Stimulated activated CD8-positive, alpha-beta memory T cell treated with anti-CD3 and anti-CD28 coated beads, Interleukin-2, amount 100 ng/mL, for 1 hour (primary cell): ENCODE measurements around the gene AATF.

Experiments used
- DNase-seq, 2 donors: peaks; one replicate each; pipeline ENCODE4 v3.0.0-alpha.2; 2020; ENCODE audit warnings: low read depth in 2 of 2

Gene AATF

GRCh38 chr17:37081287-37081686 is 132.5 kb downstream of the AATF start:
- DNase-seq, result no peak

GRCh38 chr17:37082311-37082860 is 133.6 kb downstream of the AATF start:
- no peak for DNase-seq

DNA sequence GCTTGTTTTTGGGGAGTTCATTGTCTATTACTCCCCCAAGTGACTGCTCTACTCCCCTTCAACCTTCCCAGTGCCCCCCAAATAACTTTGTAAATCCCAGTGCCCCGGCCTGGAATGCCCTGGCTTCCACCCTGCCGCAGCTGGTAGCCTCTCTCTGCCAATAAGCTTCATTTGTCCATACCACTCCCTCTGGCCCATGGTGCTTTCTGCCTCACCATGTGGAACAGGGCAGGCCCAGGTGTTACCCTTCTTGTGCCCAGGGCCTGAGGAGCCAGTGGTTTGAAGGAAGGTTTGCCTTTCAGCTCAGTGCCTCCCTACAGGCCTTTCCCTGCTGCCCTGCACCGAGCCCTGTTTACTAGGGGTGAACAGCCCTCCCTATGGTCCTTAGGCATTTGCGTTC is 134.2 kb downstream of the AATF start:
- no peak for DNase-seq

DNA sequence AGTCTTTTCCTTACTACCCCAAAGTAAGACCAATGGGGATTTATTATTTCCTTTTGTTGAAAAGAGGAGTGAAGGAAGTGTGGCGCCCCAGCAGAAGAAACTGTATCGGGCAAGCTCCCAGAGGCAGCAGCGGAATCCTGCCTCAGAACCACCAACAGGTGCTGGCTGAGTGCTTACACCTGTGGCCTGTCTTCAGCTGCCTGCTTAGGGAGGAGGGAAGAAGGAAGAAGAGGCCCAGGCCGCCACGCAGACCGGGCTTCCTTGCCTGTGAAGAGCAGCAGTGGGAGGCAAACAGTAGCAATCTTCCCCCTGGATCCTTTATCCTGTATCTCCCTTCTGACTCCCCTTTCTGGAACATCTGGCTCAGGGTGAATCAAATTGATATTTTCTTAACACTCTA is 134.7 kb downstream of the AATF start:
- no peak for DNase-seq

DNA sequence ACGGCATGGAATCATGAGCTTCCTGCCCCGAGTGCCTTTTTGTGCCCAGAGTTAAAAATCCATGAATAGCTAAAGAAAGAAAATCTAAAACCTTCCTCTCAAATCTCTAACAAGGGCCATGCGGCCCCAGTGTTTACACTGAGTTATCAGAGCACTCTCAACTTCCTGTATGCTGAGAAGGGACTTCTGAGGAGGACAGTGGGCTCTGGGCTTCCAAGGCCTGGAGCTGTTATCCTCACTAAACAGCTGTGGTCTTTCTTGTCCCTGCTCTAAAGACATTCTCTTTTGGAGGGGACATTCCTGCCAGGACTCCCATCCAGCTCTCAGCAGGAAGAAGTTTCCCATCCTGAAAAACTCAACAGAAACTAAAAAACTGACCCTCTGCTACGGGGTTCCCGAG is 135.6 kb downstream of the AATF start:
- DNase-seq, result no peak

DNA sequence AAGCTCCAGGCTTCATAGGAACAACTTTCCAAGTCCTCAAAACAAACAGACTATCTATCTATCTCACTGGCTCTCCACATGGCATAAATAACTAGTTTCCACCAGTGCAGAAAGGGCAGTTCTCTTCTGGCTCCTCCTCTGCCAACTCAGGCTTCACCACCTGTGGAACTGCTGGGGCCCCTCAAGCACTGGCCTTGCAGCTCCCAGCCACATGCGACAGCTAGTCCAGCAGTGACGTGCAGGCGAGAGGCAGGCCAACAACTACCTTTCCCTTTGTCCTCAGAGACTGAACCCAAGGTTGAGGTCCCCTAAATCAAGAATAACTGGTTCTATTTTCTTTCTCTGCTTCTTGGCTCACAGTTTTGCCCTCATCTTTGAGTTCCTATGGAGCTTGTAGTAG is 137.6 kb downstream of the AATF start:
- DNase-seq, result no peak

- DNase-seq, result no peak
Observed at GRCh38 chr17:37086948-37087347, 138.2 kb downstream of the AATF start.

DNA sequence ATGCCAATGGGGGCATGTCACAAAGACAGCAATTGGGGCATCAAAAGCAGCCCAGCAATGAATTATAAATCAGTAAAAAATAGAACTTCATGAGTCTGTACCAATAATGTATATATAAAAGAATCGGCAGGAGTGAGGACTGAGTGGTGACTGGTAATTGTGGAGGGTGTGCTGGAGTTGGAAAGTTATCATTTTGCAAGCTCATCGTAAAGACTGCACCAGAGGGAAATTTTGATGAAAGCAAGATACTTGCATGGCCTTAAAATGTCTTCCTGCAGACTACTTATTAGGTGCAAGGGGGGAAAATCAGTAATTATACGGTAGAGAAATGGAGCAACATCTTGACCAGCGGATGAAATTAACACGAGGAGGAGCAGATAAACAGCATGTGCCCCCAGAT is 138.9 kb downstream of the AATF start:
- no peak for DNase-seq

- DNase-seq, result no peak
Observed at GRCh38 chr17:37088459-37088858, 139.7 kb downstream of the AATF start.

- DNase-seq, result no peak
Observed at GRCh38 chr17:37088913-37089312, 140.2 kb downstream of the AATF start.

DNA sequence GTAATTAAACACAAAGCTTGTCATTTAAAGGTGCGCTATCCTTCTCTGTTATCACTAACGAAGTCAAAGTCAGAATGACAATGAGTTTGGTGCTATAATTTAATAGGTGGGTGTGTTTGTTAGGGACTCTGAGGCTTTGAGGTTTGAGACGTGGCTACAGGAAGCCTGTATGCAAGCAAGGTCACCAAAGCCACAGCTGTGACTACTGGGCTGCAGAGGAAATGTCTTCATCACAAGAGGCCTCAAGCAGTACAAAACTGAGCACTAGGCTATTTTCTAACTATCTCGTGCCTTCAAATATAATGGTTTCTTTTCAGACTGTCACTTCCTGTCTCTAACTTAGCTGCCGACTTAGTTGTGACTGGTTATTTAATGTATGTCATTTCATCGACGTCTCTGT is 141.2 kb downstream of the AATF start:
- peak; percentile 18 to 30 for DNase-seq

GRCh38 chr17:37090941-37091340 is 142.2 kb downstream of the AATF start:
- DNase-seq, result no peak

GRCh38 chr17:37092071-37092470 is 143.3 kb downstream of the AATF start:
- DNase-seq, result no peak

DNA sequence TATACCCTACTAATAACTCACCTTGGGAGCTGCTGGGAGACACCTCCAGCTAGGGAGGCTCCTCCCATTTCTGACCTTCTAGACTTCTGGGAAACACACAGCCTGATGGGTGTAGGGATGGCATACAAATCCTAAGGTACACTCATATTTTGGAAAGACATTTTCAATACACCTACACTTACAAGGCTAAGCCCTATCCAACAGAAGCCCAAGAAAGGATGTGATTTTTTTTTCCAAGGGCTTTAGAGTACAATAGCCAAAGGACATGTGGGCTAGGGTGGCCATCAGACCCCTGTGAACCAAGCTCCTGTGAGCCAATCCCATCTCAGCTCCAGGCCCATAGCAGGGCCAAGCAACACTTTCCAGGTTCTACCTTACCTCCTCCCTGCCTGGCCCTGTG is 143.9 kb downstream of the AATF start:
- no peak for DNase-seq

- no peak for DNase-seq
Observed at GRCh38 chr17:37094391-37094790, 145.6 kb downstream of the AATF start.

DNA sequence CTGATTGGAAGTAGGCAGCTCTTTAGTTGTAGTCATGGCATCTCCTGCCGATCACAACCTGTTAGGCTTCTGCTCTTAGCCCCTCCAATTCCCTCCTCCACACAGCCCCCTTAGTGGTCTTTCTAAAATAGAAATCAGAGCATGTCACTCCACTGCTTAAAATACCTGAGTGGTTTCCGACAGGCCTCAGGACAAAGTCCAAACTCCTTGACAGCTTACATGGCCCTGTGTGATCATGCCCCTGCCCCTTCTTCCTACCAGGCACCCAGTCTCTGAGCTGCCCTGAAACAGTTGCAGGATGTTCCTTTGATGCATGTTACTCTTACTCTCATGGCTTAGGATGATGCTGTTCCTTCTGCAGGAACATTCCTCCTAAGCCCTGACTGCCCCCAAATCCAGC is 147.3 kb downstream of the AATF start:
- DNase-seq, result no peak

DNA sequence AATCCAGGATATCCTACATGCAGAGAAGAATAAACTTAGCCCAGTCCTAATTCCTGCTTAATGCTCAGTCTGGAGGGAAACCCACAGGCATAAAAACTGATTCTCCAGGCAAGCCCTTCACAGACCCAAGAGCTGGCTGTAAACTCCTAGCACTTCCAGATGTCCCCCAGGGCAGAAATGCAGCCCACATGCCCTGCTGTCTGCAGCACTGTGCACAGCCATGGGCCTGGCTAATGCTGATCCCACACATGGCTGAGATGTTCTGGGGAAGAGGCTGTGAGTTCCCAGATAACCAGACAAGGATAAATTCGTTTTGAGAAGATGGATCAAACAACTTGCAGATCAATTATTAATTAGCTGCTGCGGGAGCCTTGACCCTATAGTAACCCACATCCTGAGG is 148.4 kb downstream of the AATF start:
- no peak for DNase-seq

GRCh38 chr17:37098152-37098551 is 149.4 kb downstream of the AATF start:
- no peak for DNase-seq

- DNase-seq, result no peak
Observed at GRCh38 chr17:37098910-37099664, 150.3 kb downstream of the AATF start.

DNA sequence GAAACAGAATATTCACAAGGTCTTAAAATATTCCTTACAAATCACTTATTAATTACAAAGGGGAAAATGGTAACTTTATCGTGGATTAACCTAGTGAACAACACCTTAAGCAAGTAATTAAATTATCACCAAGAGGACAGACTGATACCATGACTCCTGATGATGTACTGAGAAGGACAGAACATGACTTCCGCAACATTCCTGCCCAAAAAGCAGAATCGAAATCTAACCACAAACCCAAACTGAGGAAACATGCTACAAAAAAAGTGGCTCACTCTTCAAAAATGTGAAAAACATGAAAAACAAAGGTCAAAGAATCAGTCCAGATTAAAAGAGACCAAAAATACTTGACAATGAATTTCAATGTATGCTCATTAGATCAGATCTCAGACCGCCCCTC is 151.5 kb downstream of the AATF start:
- DNase-seq, result no peak

DNA sequence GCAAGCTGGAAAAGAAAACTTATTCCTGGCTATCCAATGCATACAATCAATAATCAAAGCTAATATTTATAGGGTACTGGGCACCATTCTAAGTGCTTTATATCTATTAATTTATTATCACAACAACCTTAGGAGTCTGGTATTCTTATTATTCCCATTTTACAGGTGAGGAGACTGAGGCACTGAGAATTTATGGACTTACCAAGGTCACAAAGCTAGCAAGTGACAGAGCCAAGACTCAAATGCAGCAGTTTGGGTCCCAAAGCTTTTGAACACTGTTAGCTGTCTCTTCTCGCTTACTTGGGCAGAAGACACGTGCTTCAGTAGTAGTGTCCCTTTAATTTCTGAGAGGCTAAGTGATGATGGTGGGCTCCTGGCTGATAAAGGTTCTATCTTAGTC is 152.6 kb downstream of the AATF start:
- no peak for DNase-seq

DNA sequence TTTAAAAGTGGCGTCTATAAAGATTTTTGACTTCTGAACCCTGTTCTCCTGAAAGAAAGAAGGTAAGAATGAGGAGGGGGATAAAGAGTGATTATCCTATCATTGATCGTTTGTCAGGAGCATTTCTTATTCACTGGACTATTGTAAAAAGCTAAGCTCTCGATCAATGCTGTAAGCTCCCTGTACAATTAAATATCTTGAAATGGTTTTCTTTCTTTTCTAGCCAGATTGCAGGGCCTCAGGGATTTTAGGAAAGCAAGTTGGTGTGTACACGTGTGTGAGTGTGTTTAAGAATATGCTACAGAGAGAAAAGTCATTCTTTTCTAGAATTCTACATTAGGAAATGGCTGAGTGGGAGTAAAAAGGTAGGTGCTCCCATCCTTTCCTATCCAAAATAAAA is 154.5 kb downstream of the AATF start:
- DNase-seq, result no peak

DNA sequence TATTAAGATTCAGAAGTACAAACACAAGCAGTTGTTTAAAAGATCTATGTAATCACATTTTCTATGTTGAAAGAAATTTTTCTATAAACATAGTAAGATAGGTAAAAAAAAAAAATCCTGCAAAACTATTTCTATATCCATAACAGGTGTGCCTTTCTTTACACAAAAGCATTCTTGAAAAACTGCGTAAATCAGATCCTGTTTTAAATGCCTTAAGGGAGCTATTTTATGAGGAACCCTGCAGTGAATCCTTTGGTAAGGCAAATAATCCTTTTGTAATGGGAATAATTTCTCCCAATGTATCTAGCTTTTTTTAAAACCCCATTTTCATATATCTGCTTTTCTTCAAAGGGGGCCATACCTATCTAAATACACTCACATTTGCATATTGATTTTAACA is 157.3 kb downstream of the AATF start:
- no peak for DNase-seq
